ENCODE data around the gene SCG2. TPM values are rescaled to one million over a fixed set of nuclear protein-coding genes. Genes with fewer than 3 reads are reported as not detected.

The SCG2 gene
- total and polyA plus RNA-seq, 10 donors = 0.13 to 0.39 (median 0.17) TPM; not detected in 5

GRCh38 chr2:223612501-223612900 is 10.3 kb upstream of the SCG2 start:
- intact Hi-C loops (cut with DNase I; ENCODE audit: low total_unique reads) = no loop called here
- Histone ChIP-seq H3K4me1 (peaks cover 0 to 10% (median 0%) of the 10 kb centered on the region in 6 donors), H3K4me3 (peak overlapping the region in 1 of 8 donors; percentile 32), H3K36me3 (no peaks in the 10 kb centered on the region), H3K27me3 (replicated peaks in 1 of 7) (peaks cover 0 to 38% (median 21%) of the 10 kb centered on the region in 7 donors), H3K27ac (no peak overlapping the region), H3K9me3 (no peaks in the 10 kb centered on the region)
- TF ChIP-seq CTCF (IDR thresholded peaks at IDR 0.05 in 8 of 11, conservative IDR thresholded peaks at IDR 0.05 in 3 of 11) (no peak), POLR2A (IDR thresholded peaks at IDR 0.05) (no peak)
- 61 to 70% (median 64%) methylated on average over 5 of the region's 5 CpGs for WGBS, 5 donors
- DNase-seq = no peak

- intact Hi-C loops (cut with DNase I; ENCODE audit: low total_unique reads) = no loop called here
- Histone ChIP-seq H3K27me3 (replicated peaks in 1 of 7) (peaks cover 0 to 38% (median 21%) of the 10 kb centered on the region in 7 donors), H3K36me3 (no peaks in the 10 kb centered on the region), H3K27ac (no peak overlapping the region), H3K4me1 (peaks cover 0 to 10% (median 0%) of the 10 kb centered on the region in 6 donors), H3K4me3 (no peak overlapping the region), H3K9me3 (no peaks in the 10 kb centered on the region)
- 76 to 94% (median 86%) methylated on average over 2 of the region's 2 CpGs for WGBS, 5 donors
- DNase-seq = no peak
- TF ChIP-seq CTCF (IDR thresholded peaks at IDR 0.05 in 8 of 11, conservative IDR thresholded peaks at IDR 0.05 in 3 of 11) = no peak
- TF ChIP-seq POLR2A (IDR thresholded peaks at IDR 0.05) = no peak
- no peak for TF ChIP-seq POLR2AphosphoS5 (IDR thresholded peaks at IDR 0.05)
Measured at GRCh38 chr2:223611061-223611460, 8.9 kb upstream of the SCG2 start.

DNA sequence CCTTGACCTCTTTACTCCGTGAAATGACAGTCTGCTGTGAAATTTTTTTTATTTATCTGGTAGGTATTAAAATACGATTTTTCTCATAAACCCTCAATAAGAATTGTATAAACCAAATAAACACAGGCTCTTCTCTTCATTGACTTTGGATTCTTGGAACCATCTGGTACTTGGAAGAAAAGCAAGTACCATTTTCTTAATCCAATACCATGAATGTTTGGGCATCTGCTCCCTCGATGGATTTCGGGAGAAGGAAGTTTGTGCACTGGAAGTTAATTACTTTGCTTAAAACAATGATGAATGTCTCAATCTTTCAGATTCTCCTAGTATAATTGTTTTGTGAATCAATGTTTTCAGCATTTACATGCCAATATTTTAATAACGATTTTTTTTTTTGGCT is 5.3 kb upstream of the SCG2 start:
- no peak overlapping the region for H3K4me3 ChIP-seq
- H3K36me3 ChIP-seq = no peaks in the 10 kb centered on the region
- TF ChIP-seq CTCF (IDR thresholded peaks at IDR 0.05 in 8 of 11, conservative IDR thresholded peaks at IDR 0.05 in 3 of 11) = no peak
- no peak for TF ChIP-seq POLR2A (IDR thresholded peaks at IDR 0.05)
- no peak for TF ChIP-seq POLR2AphosphoS5 (IDR thresholded peaks at IDR 0.05)
- peaks cover 0 to 1% (median under 1%) of the 10 kb centered on the region in 6 donors for H3K4me1 ChIP-seq
- DNase-seq = no peak
- intact Hi-C loops (cut with DNase I; ENCODE audit: low total_unique reads) = no loop called here
- H3K27ac ChIP-seq = no peak overlapping the region
- peaks cover 0 to 11% (median 0%) of the 10 kb centered on the region in 7 donors for H3K27me3 ChIP-seq (replicated peaks in 1 of 7)
- WGBS, 5 donors = 78 to 84% (median 81%) methylated on average over 5 of the region's 5 CpGs
- H3K9me3 ChIP-seq = no peaks in the 10 kb centered on the region

- TF ChIP-seq POLR2A (IDR thresholded peaks at IDR 0.05) = no peak
- no peak for TF ChIP-seq POLR2AphosphoS5 (IDR thresholded peaks at IDR 0.05)
- no peak for TF ChIP-seq CTCF (IDR thresholded peaks at IDR 0.05 in 8 of 11, conservative IDR thresholded peaks at IDR 0.05 in 3 of 11)
- peaks cover 0 to 9% (median 0%) of the 10 kb centered on the region in 7 donors for H3K27me3 ChIP-seq (replicated peaks in 1 of 7)
- no peak overlapping the region for H3K4me3 ChIP-seq
- no peak overlapping the region for H3K27ac ChIP-seq
- H3K4me1 ChIP-seq = peaks cover 0 to 6% (median 5%) of the 10 kb centered on the region in 6 donors
- H3K36me3 ChIP-seq = no peaks in the 10 kb centered on the region
- H3K9me3 ChIP-seq = no peaks in the 10 kb centered on the region
- intact Hi-C loops (cut with DNase I; ENCODE audit: low total_unique reads) = no loop called here
- 35 to 53% (median 42%) methylated on average over 1 of the region's 1 CpG for WGBS, 5 donors
- no peak for DNase-seq
Measured at GRCh38 chr2:223606946-223607345, 4.8 kb upstream of the SCG2 start.

Data from spleen (tissue), 11 donors.